Fibroblast of peridontal ligament (primary cell): ENCODE data around the gene STKLD1.
A peak's percentile ranks its signal among the peaks of the same experiment; 100 is the strongest.
"Not testable (repeated sequence)": the region's sequence is repeated elsewhere in the genome, so short reads cannot be mapped to it uniquely, and the experiment has no call there.

Experiments used
- DNase-seq: peaks from one replicate; pipeline ENCODE4 v3.0.0-alpha.2; 2010; ENCODE audit errors: extremely low read depth

Gene STKLD1

DNA sequence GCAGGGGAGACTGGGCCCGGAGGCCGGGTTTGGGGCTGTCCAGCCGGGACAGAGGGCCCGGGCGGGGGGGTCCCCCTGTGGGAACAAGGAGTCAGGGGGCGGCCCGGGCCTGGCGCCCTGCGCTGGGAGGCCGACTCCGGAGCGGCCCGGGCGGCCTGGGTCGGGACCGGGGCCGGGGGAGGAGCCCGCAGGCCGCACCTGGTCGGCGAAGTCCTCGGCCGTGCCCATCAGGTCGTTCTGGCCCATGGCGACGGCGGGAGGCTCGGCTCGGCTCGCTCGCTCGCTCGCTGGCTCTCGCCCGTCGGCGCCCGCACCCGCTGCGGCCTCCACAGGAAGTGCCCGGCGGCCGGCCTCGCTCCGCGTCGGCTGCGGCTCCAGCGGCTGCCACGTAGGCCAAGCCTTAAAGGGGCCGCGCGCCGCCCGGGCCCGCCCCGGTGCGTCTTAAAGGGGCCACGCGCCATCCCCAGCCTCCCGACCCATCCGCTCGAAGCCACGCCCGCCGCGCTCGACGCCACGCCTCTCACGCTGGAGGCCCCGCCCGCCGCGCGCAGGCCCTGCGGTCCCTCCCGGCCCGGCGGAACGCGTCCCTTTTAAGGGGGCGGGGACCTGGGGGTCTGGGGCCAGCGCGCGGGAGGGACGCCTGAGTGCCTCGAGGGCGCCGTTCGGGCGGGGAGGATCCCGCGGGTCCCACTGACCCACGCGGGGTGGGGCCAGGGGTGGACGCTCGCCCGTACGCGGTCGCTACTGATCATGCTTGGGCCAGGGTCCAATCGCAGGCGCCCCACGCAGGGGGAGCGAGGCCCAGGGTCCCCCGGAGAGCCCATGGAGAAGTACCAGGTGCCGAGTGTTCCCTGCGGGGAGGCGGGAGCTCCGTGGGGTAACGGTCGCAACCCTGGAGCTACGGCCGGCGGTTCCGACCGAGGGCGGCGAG is at the start of gene STKLD1, which contains the start of gene SURF4:
Gene STKLD1 (plus strand): TSS at position 643 of the 931 bp plus-strand sequence. CDS start 108 bp downstream, at position 751.
Gene SURF4 (minus strand): TSS at position 337 of the 931 bp plus-strand sequence. CDS start 91 bp downstream, at position 246.
- DNase-seq = peak; percentile 92

DNA sequence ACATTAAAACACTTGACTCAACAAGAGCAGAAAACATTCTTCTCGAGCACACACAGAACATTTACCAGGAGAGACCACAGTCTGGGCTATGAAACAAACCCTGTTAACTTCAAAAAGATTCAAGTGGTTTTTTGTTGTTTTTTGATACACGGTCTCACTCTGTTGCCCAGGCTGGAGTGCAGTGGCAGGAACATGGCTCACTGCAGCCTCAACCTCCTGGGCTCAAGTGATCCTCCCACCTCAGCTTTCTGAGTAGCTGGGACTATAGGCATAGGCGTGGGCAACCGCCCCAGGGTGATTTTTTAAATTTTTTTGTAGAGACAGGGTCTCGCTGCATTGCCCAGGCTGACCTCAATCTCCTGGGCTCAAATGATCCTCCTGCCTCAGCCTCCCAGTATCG is 49.1 kb upstream of the STKLD1 start:
- not testable (repeated sequence) for DNase-seq

DNA sequence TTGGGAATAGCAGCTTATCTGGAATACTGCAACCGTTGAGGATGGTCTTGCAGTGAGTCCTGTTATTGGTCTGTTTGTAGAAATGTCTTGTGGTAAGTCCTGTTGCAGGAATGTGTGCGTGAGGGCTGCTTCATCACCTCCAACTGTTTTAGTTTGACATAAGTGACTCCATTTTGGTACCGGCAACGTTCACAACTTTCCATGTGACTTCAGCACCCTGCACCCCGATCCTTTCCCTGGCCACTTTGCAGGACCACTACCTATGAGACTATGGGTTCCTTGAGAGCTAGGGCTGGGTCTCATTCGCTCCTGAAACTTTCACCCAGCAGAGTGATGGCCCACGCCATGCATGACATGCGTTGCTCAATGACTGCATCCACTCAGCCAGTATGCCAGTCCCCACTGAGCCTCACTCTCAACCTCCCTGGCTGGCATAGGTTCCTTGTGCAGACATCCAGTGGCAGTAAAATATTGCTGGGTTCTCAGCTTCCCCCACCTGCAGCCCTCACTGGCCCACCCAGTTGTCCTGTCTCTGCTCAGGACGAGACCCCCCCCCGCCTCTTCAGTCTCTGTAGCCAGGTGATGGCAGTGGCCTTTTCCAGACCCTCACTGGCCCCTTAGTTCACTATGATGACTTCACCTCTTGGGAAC is 48.2 kb upstream of the STKLD1 start:
- DNase-seq = no peak

DNA sequence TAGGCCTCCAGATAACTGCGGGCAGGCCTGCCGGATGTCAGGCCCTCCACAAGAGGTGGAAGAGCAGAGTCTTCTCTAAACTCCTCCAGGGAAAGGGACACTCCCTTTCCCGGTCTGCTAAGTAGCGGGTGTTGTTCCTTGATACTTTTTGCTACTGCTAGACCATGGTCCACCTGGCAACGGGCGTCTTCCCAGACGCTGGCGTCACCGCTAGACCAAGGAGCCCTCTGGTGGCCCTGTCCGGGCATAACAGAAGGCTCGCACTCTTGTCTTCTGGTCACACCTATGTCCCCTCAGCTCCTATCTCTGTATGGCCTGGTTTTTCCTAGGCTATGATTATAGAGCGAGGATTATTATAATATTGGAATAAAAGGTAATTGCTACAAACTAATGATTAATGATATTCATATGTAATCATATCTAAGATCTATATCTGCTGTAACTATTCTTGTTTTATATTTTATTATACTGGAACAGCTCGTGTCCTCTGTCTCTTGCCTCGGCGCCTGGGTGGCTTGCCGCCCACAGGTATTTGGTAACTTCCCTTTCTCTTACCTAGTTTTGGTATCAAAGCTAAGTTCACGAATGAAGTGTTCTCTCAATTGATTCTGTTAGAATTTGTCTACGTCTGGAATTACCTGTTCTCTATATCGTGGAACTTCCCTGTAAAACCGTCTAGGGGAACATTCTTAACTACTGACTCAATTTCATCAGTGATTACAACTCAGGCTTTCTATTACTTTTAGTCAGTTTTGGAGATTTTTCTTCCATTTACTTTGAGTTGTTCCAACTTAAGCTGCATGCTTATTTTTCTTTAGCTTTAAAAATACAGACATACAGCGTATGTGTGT is 46.6 kb upstream of the STKLD1 start:
- not testable (repeated sequence) for DNase-seq

DNA sequence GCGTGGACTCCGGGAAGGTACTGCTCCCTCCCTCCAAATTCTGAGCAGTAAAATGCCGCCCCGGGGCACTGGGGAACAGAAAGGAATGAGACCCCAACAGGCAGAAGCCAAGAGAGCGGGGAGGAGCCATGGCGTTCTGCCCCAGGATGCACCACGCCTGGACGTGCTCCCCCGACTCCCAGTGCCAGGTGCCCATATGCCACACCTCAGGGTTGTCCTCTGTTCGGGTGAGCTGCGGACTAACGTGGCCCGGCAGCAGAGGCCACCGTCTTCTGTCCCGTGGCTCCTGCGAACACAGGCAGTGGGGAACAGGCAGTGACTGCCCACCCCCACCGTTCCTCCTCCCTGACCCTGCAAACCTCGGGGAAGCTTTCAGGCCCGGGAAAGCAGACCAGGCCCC is 44.9 kb upstream of the STKLD1 start:
- DNase-seq = no peak

DNA sequence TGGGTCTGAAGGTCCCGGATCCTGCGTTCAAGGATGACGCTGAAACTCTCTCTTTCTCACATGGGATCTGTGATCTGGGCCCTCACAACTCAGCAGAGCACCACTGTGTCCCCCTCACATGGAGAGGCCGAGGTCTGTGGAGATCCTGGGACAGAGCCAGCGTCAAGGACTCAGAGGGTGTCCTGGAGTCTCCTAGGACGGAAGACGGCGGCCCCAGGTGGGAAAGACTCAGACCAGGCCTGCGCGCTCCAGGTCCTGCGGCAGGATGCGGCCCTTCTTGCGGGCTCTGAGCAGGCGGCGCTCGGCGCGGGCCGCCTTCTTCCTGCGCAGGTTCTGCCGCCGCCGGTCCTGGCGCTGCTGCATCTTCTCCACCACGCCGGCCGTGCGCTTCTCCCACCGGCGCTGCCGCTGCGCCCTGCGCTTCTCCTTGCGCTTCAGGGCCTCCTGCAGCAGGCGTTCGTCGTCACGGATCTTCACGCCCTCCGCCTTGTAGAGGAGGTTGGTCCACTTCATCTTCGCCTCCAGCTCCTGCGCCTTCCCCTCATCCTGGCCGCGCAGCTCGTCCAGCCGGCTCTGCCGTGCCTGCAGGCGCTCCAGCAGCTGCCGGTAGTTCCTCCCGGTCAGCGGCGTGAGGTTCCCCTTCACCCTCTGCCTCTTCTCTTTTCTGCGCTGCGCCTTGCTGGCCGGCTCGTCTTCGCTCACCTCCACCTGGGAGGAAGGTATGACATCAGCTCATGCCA is 44.4 kb upstream of the STKLD1 start:
- DNase-seq = no peak

DNA sequence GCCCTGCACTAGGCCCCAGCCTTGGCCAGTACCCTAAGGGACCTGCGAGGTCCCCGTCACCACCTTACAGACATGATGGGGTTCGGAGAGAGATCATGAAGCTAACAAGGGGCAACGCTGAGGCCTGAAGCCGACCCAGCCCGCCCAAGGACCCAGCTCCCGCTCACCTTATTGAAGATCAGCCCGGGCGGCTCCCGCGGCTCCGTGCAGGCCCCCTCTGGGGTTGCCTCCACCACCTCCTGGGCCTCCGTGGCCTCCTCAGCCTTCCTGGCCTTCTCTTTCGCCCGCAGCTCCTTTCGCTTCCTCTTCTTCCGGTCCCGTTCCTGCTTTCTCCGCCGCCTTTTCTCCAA is 43.8 kb upstream of the STKLD1 start:
- DNase-seq = no peak

DNA sequence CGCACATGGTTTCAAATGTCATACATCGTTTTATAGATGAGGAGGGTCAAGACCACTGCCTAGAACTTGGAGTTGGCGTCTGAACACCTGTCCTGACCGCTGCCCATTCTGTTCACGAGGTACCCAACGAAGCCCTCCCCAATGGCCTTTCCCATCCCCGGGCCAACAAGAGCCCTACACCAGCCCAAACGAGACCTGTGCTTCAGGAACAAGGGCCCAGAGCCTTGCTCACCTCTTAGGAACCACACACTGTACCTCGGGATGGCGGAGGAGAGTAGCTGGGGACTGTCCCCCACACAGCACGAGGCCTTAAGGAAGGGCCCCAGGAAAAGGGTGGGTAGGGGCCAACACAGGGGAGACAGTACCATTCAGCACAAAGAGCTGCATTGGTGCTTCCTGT is 43.2 kb upstream of the STKLD1 start:
- no peak for DNase-seq

DNA sequence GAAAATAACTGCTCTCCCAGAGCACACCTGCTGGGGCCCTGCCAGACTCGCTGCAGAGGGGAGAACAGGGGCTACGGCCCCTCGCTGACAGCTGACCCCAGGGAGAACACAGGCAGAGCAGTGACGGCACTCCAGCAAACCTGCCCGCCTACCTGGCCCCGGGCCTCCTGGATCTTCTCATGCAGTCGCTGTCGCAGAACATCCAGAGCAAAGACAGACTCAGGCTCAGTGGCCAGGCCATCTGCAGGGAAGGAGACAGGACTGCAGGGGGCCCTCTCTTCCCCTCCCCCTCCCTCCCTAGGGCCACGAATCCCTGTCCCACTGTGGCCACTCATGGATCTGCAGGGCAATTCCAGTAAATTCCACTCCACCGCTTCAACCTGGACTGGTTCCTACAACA is 42.6 kb upstream of the STKLD1 start:
- no peak for DNase-seq

DNA sequence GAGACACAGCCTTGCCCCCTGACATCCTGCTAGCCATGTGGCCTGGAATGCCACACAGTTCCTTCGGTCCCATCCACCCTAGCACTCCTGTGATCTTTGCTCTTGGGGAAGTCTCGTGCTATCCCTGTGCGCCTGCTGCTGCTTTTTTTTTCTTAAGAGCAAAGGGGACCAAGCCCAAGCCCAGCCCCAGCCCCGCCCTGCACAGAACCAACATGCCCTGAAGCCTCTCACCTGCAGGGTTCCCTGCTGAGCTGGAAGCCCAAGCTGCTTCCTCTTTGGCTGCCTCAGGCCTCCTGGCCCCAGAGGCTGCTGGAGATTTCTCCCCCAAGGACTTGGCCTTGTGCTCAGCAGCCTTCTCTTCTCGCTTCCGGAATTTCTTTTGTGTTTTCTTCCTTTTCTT is 42.0 kb upstream of the STKLD1 start:
- no peak for DNase-seq

DNA sequence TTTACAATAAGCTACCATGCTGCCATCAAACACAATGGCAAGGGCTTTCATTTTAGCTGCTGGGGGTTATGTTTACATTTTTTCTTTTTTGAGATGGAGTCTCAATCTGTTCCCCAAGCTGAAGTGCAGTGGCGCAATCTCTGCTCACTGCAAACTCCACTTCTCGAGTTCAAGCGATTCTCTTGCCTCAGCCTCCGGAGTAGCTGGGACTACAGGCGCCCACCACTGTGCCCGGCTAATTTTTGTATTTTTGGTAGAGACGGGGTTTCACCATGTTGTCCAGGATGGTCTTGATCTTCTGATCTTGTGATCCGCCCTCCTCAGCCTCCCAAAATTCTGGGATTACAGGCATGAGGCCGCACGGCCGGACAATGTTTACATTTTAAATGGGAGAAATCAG is 41.3 kb upstream of the STKLD1 start:
- DNase-seq = not testable (repeated sequence)

DNA sequence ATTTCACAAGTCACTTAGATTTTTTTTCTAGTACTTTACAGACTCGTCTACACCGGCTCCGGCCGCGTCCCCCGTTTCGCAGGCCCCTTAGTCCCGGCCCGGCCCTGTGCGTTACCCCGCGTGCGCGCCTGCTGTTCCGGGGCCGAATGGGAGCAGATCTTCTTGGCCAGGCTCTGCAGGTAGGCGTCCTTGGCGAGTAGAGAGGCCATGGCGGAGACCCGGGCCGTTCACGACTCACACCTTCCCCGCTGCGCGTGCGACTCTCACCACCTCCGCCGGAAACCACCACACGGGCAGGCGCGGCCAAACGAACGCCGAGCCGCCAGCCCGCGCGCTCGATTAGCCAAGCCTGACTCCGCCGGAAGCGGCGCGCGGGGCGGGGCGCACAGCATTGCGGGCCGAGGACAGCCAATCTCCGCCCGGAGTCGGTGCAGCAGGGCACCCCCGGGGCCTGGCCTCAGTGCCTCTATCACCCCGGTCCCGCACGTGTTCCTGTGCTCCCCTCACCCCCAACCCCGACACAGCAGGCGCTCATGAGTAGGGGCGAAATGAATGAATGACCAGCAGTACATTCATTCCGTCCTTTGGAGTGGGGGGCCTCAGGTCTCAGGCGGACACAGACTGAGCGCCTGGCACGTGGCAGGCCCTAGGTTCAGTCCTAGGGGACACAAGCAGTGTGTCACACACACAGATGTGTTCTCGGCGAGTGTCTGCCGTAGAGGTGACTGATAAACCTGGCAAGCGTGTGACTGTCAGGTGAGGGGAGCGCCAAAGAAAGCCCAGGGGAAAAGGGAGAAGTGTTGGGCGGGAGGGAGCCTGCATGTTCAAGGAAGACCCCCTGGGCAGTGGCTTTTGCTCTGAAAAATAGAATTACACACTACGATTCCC is 40.0 kb upstream of the STKLD1 start, which contains the start of gene SURF6:
Gene SURF6 (minus strand): TSS at position 265 of the 888 bp plus-strand sequence. CDS start 56 bp downstream, at position 209.
- DNase-seq = peak; percentile 75

DNA sequence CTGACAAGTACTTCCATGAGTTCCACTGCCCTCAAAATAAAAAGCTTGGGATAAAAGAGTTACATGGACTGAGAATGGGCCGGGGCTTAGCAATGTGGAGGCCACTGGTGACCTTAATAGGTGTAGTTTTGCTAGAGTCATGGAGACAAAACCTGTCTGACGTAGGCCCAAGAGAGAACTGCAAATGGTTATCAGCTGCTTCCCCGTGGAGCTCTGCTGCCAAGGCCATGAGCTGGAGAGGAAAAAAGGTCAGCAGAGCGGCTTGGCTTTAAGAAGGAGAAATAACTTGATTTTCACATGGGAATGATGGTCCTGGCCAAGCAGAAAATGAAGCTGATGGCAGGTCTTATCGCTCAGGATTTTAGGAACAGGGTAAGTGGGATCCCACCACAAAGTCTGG is 36.5 kb upstream of the STKLD1 start:
- DNase-seq = no peak

DNA sequence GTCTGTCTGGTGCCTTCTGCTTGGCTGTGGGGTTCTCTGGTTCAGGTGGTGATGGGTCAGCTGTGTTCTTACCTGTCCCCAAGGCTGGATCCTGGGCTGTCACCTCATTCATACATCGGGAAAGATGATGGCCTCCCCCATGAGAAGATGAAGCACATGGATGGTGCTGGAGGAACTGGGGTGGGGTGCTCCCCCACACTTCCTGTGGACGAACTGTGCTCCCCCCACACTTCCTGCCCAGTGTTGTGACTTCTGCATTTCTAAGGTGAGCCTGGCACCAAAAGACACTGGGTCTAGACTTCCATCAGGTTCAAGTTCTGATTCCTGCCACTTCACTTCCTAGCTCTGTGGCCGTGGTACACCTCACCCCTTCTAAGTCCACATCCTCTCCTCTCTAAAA is 35.9 kb upstream of the STKLD1 start:
- DNase-seq = no peak

DNA sequence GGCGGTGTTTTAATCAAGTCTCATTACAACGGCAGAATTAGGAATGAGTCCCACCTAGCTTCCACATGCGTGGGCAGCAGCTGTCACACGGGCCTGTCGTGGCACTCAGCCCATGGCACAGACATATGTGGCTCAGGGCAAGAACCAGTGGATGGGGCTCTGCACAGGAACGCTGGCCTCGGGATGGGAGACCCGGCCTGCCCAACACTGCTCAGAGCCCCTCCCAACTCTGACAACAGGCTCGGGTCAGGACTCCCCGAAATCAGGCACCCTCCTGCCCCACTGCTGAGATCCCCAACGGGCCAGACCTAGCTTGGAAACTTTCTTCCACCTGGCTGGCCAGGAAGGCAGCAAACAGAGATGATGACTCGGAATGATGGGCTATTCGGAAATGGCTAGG is 35.2 kb upstream of the STKLD1 start:
- no peak for DNase-seq

DNA sequence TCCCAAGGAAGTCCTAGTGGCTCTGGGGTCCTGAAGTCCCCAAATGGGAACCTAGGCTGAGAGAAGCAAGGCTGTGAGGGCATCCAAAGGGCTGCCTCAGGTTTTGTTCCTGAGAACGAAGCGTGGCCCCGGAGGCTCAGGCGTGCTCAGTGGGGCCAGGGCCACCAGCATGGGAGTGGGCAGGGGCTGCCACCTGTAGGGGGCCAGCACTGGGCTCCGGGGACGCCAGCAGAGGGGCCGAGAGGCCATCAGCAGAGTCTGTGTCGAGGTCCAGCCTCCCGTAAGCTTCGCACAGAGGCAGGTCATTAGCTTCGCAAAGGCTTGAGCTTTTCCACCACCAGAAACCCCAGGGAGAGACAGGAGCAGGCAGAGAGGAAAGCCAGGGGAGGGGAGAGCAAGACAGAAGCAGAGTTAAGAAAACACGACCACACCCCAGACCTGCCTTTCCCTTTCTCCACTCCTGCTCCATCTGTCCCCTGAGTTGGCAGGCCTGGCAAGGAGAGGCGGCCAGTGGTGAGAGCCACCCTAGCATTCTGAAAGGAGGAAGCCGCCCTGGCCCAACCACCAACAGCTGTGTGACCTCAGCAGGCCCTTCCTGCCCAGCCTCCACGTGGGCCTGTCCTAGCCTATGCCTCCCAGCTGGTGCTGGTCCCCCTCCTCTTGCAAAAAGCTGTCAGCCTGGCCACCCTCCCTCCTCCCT is 34.6 kb upstream of the STKLD1 start:
- no peak for DNase-seq

DNA sequence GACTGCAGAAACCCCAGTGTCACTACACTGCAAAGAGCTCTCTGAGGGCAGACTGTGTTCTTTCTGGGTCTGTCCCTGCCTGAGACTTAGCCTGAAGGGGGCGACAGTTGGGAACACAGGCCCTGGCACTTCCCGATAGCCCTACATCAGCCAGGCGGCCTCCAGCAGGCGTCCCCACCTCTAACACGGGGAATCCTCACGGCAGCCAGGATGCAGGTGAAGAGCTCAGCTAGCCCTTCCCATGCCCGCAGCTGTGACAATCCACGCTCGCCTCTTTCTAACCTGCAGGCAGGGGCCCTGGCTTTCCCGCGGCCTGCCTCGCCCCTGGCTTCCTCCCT is 34.1 kb upstream of the STKLD1 start:
- DNase-seq = no peak

DNA sequence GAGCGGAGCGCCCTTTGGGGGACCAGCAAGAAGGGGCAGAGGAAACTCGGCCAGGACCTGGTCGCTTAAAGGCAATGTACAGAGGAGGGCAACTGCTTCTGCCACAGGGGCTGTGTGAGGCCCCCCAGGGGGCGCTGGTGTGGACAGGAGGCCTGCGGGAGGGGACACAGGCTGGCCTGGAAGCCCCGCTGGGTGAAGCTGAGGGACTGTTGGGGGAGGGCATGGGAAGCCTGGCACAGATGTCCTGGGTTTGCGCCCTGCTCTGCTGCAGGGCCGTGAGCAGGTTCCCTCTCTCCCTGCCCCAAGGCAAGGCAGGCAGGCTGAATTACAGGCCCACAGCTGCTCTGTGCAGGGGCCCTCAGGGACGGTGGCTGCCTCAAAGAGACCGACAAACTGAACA is 33.6 kb upstream of the STKLD1 start:
- no peak for DNase-seq

DNA sequence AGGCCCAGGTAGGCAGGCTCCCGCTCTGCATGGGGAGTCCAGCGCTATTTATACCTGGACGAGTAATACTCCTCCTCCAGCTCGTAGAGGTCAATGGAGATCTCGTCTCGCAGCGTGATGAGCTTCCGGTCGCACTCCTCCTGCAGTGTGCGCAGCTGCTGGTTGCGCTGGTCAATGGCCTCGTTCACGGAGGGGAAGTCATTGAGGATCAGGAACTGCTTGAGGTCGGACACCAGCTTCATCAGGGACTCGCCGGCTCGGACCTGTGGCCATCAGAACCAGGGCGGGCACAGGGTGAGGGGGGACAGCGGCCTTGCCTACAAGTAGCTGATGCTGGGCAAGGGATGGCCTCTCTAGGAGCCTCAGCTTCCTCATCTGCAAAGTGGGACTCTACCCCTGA is 32.1 kb upstream of the STKLD1 start:
- DNase-seq = no peak

DNA sequence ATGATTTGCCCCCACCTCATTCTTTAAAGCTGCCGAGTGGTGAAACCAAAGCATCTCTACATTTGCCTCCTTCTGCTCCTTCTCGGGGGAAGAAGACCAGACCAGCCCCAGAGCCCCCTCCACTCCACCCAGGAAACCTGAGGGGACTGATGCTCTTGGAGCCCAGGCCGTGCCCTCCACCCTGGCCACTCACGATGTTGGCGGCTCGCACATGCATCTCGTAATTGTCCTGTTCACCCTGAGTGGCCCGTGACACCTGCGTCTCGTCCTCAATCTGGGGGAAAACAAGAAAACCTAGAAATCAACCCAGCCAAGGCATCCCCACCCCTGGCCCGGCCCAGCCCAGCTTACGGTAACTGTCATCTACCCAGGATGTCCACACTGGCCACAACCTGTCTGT is 31.2 kb upstream of the STKLD1 start:
- DNase-seq = no peak
